Suprapubic skin (tissue), 4 donors: ENCODE measurements around the gene ANXA2. TPM values are rescaled to one million over a fixed set of nuclear protein-coding genes. Genes with fewer than 3 reads are reported as not detected.

Experiments
- DNase-seq, 2 donors: peaks; one replicate each; pipeline ENCODE4 v3.0.0-alpha.2; 2019; ENCODE audit warnings: low spot score in 2 of 2
- H3K27ac ChIP-seq: fragments of 200-600 bp; sonication (generic); one replicate; pipeline ENCODE4 v1.5.1; 2019
- H3K27me3 ChIP-seq: fragments of 200-600 bp; sonication (generic); one replicate; pipeline ENCODE4 v1.5.1; 2019
- H3K36me3 ChIP-seq: fragments of 200-600 bp; sonication (generic); one replicate; pipeline ENCODE4 v1.5.1; 2019
- H3K4me1 ChIP-seq: fragments of 200-600 bp; sonication (generic); one replicate; pipeline ENCODE4 v1.5.1; 2019
- H3K4me3 ChIP-seq: fragments of 200-600 bp; sonication (generic); one replicate; pipeline ENCODE4 v1.5.1; 2019; ENCODE audit warnings: mild to moderate bottlenecking
- H3K9me3 ChIP-seq: fragments of 200-600 bp; sonication (generic); one replicate; pipeline ENCODE4 v1.5.1; 2019
- CTCF ChIP-seq, 2 donors: fragments of 200-600 bp in 1 of 2; fragments of 450-650 bp in 1 of 2; sonication (generic) in 1 of 2; IDR thresholded peaks; one replicate each; pipeline ENCODE4 v1.5.1; 2016 to 2019; ENCODE audit warnings: antibody characterized with exemption in 2 of 2, mild to moderate bottlenecking in 1 of 2, moderate library complexity in 1 of 2
- EP300 ChIP-seq: sonication (generic); formaldehyde crosslinking; IDR thresholded peaks from one replicate; pipeline ENCODE4 v1.6.1; 2017; ENCODE audit warnings: antibody characterized with exemption
- POLR2A ChIP-seq, 2 donors: fragments of 450-650 bp; IDR thresholded peaks; one replicate each; pipeline ENCODE4 v1.6.1; 2017; ENCODE audit warnings: antibody characterized with exemption in 2 of 2, mild to moderate bottlenecking in 2 of 2, moderate library complexity in 2 of 2
- POLR2AphosphoS5 ChIP-seq, 3 donors: sonication (generic); formaldehyde crosslinking; IDR thresholded peaks; one replicate each; pipeline ENCODE4 v1.6.1; 2017; ENCODE audit warnings: antibody characterized with exemption in 3 of 3
- WGBS: methylation state at CpG from one replicate; pipeline ENCODE4 v1.1.5; 2018; 5-methylcytosine and 5-hydroxymethylcytosine counted together
- total RNA-seq, 4 donors: library from RNA; depleted of rRNA; stranded (reverse); fragments of >200 nt; gene quantifications; one replicate each; pipeline ENCODE4 v1.1.0, GENCODE V29; 2016

Gene ANXA2
- total RNA-seq, result 1,000 to 10,000 TPM; 1,379 to 1,734 (median 1,554) TPM

- under 1% methylated on average over 18 of the region's 53 CpGs for WGBS
- TF ChIP-seq EP300 (no peak), CTCF (IDR thresholded peaks at IDR 0.05) (no peak), POLR2A (IDR thresholded peaks at IDR 0.05) (peak; percentile 82 to 94), POLR2AphosphoS5 (IDR thresholded peaks at IDR 0.05) (peak; percentile 90 to 98 (median 98))
- Histone ChIP-seq H3K9me3 (no peaks in the 10 kb centered on the region), H3K4me3 (peak within 1 kb of the TSS; percentile 96), H3K4me1 (peaks cover 55% of the 10 kb centered on the region), H3K27ac (peak within 1 kb of the TSS; percentile 100), H3K27me3 (no peaks in the 10 kb centered on the region), H3K36me3 (peaks cover 3% of the 10 kb centered on the region)
- peak; percentile 92 to 93 for DNase-seq
These were observed at the start of gene ANXA2 for GRCh38 chr15:60397772-60398445. Gene ANXA2 (minus strand): TSS chr15:60397986. CDS start chr15:60386075, 11,911 bp downstream.

GRCh38 chr15:60444289-60444912 lies 46.6 kb upstream of the ANXA2 start:
- Histone ChIP-seq H3K4me3 (no peak overlapping the region), H3K27ac (no peak overlapping the region), H3K36me3 (peaks cover 29% of the 10 kb centered on the region), H3K27me3 (no peaks in the 10 kb centered on the region), H3K4me1 (no peaks in the 10 kb centered on the region), H3K9me3 (no peaks in the 10 kb centered on the region)
- TF ChIP-seq POLR2AphosphoS5 (IDR thresholded peaks at IDR 0.05) (no peak), POLR2A (IDR thresholded peaks at IDR 0.05) (no peak), CTCF (IDR thresholded peaks at IDR 0.05) (peak in 1 of 2 donors; percentile 48), EP300 (no peak)
- no peak for DNase-seq
- 87% methylated on average over 6 of the region's 6 CpGs for WGBS

GRCh38 chr15:60442763-60443162 lies 45.0 kb upstream of the ANXA2 start:
- no peak overlapping the region for H3K4me3 ChIP-seq
- no peaks in the 10 kb centered on the region for H3K27me3 ChIP-seq
- 54% methylated on average over 3 of the region's 3 CpGs for WGBS
- H3K9me3 ChIP-seq, result no peaks in the 10 kb centered on the region
- H3K36me3 ChIP-seq, result peaks cover 18% of the 10 kb centered on the region
- DNase-seq, result no peak
- TF ChIP-seq EP300 (no peak), POLR2AphosphoS5 (IDR thresholded peaks at IDR 0.05) (no peak), CTCF (IDR thresholded peaks at IDR 0.05) (no peak), POLR2A (IDR thresholded peaks at IDR 0.05) (no peak)
- H3K4me1 ChIP-seq, result no peaks in the 10 kb centered on the region
- H3K27ac ChIP-seq, result no peak overlapping the region

- no peak for TF ChIP-seq POLR2AphosphoS5 (IDR thresholded peaks at IDR 0.05)
- no peak for TF ChIP-seq CTCF (IDR thresholded peaks at IDR 0.05)
- no peak for TF ChIP-seq EP300
- TF ChIP-seq POLR2A (IDR thresholded peaks at IDR 0.05), result no peak
- no peak for DNase-seq
- WGBS, result 83% methylated on average over 2 of the region's 2 CpGs
- Histone ChIP-seq H3K27me3 (no peaks in the 10 kb centered on the region), H3K4me1 (no peaks in the 10 kb centered on the region), H3K4me3 (no peak overlapping the region), H3K36me3 (peaks cover 17% of the 10 kb centered on the region), H3K9me3 (no peaks in the 10 kb centered on the region), H3K27ac (no peak overlapping the region)
These were observed 44.4 kb upstream of the ANXA2 start for GRCh38 chr15:60442031-60442650.

- H3K9me3 ChIP-seq, result no peaks in the 10 kb centered on the region
- no peak overlapping the region for H3K27ac ChIP-seq
- H3K27me3 ChIP-seq, result no peaks in the 10 kb centered on the region
- peaks cover 17% of the 10 kb centered on the region for H3K36me3 ChIP-seq
- H3K4me1 ChIP-seq, result no peaks in the 10 kb centered on the region
- DNase-seq, result no peak
- WGBS, result 56% methylated on average over 1 of the region's 1 CpG
- TF ChIP-seq POLR2A (IDR thresholded peaks at IDR 0.05) (no peak), EP300 (no peak), CTCF (IDR thresholded peaks at IDR 0.05) (no peak), POLR2AphosphoS5 (IDR thresholded peaks at IDR 0.05) (no peak)
- H3K4me3 ChIP-seq, result no peak overlapping the region
These were observed 43.5 kb upstream of the ANXA2 start for GRCh38 chr15:60441331-60441730.
